ENCODE results near the gene RASAL2. TPM values are rescaled to one million over a fixed set of nuclear protein-coding genes. Genes with fewer than 3 reads are reported as not detected.
"Not testable (repeated sequence)": the region's sequence is repeated elsewhere in the genome, so short reads cannot be mapped to it uniquely, and the experiment has no call there.

RASAL2 gene
- total RNA-seq, 2 donors from 2014 or later: 9.9 to 20.4 TPM

- WGBS, 2 donors: 94 to 95% methylated on average over 11 of the region's 11 CpGs
- H3K27ac ChIP-seq; ATAC-seq; H3K4me1 ChIP-seq; DNase-seq; H3K36me3 ChIP-seq (replicated peaks in 1 of 2; ENCODE audit: insufficient read depth in 1 of 2, low read depth in 2 of 2); H3K27me3 ChIP-seq; intact Hi-C loops (cut with DNase I); H3K9me3 ChIP-seq; H3K4me3 ChIP-seq: not testable (repeated sequence)
These were observed 114.5 kb downstream of the RASAL2 start for GRCh38 chr1:178208269-178208856.

GRCh38 chr1:178209935-178210334 is 116.0 kb downstream of the RASAL2 start:
- H3K36me3 ChIP-seq (replicated peaks in 1 of 2; ENCODE audit: insufficient read depth in 1 of 2, low read depth in 2 of 2): no peaks in the 10 kb centered on the region
- H3K27ac ChIP-seq: no peak overlapping the region
- no peaks in the 10 kb centered on the region for H3K4me1 ChIP-seq
- WGBS, 2 donors: 97 to 100% methylated on average over 1 of the region's 1 CpG
- no peak for ATAC-seq
- no peaks in the 10 kb centered on the region for H3K27me3 ChIP-seq
- intact Hi-C loops (cut with DNase I): no loop called here
- H3K4me3 ChIP-seq: no peak overlapping the region
- TF ChIP-seq CTCF (IDR thresholded peaks at IDR 0.05) (no peak), POLR2A (IDR thresholded peaks at IDR 0.05) (no peak)
- H3K9me3 ChIP-seq: peaks cover 0 to 8% (median 0%) of the 10 kb centered on the region in 3 donors
- DNase-seq: no peak

GRCh38 chr1:178218550-178218949 is 124.6 kb downstream of the RASAL2 start:
- DNase-seq (no peak), ATAC-seq (no peak)
- H3K9me3 ChIP-seq: no peaks in the 10 kb centered on the region
- no peaks in the 10 kb centered on the region for H3K4me1 ChIP-seq
- no peaks in the 10 kb centered on the region for H3K36me3 ChIP-seq (replicated peaks in 1 of 2; ENCODE audit: insufficient read depth in 1 of 2, low read depth in 2 of 2)
- 88 to 93% methylated on average over 6 of the region's 6 CpGs for WGBS, 2 donors
- no peak overlapping the region for H3K4me3 ChIP-seq
- intact Hi-C loops (cut with DNase I): no loop called here
- no peak overlapping the region for H3K27ac ChIP-seq
- TF ChIP-seq POLR2A (IDR thresholded peaks at IDR 0.05): no peak
- no peak for TF ChIP-seq CTCF (IDR thresholded peaks at IDR 0.05)
- H3K27me3 ChIP-seq: no peaks in the 10 kb centered on the region

- H3K36me3 ChIP-seq (replicated peaks in 1 of 2; ENCODE audit: insufficient read depth in 1 of 2, low read depth in 2 of 2): no peaks in the 10 kb centered on the region
- peaks cover 5% of the 10 kb centered on the region for H3K4me1 ChIP-seq
- intact Hi-C loops (cut with DNase I): no loop called here
- ATAC-seq: no peak
- H3K9me3 ChIP-seq: no peaks in the 10 kb centered on the region
- DNase-seq: no peak
- no peak overlapping the region for H3K4me3 ChIP-seq
- WGBS, 2 donors: 85 to 89% methylated on average over 1 of the region's 1 CpG
- H3K27me3 ChIP-seq: no peaks in the 10 kb centered on the region
- no peak for TF ChIP-seq POLR2A (IDR thresholded peaks at IDR 0.05)
- TF ChIP-seq CTCF (IDR thresholded peaks at IDR 0.05): no peak
- no peak overlapping the region for H3K27ac ChIP-seq
These were observed 126.2 kb downstream of the RASAL2 start for GRCh38 chr1:178220094-178220493.

GRCh38 chr1:178223289-178223688 is 129.4 kb downstream of the RASAL2 start:
- no peak overlapping the region for H3K27ac ChIP-seq
- DNase-seq (no peak), ATAC-seq (no peak)
- H3K4me3 ChIP-seq: no peak overlapping the region
- H3K36me3 ChIP-seq (replicated peaks in 1 of 2; ENCODE audit: insufficient read depth in 1 of 2, low read depth in 2 of 2): no peaks in the 10 kb centered on the region
- TF ChIP-seq CTCF (IDR thresholded peaks at IDR 0.05) (no peak), POLR2A (IDR thresholded peaks at IDR 0.05) (no peak)
- H3K4me1 ChIP-seq: peaks cover 5% of the 10 kb centered on the region
- no peaks in the 10 kb centered on the region for H3K9me3 ChIP-seq
- 78 to 88% methylated on average over 1 of the region's 1 CpG for WGBS, 2 donors
- H3K27me3 ChIP-seq: no peaks in the 10 kb centered on the region
- intact Hi-C loops (cut with DNase I): no loop called here
